AG08396 (cell line): ENCODE results near the gene WNT11.
"Not testable (repeated sequence)": the region's sequence is repeated elsewhere in the genome, so short reads cannot be mapped to it uniquely, and the experiment has no call there.

Experiments
- DNase-seq: peaks from one replicate; pipeline ENCODE4 v3.0.0; 2012; ENCODE audit warnings: low spot score, mixed read lengths

WNT11 gene

GRCh38 chr11:76201672-76202412 lies 4.5 kb downstream of the WNT11 start:
- no peak for DNase-seq

- DNase-seq, result no peak
Observed at GRCh38 chr11:76201056-76201455, 5.2 kb downstream of the WNT11 start.

GRCh38 chr11:76200006-76200940 lies 6.0 kb downstream of the WNT11 start:
- DNase-seq, result no peak

- not testable (repeated sequence) for DNase-seq
Observed at GRCh38 chr11:76198691-76199090, 7.6 kb downstream of the WNT11 start.

- no peak for DNase-seq
Observed at GRCh38 chr11:76197941-76198640, 8.2 kb downstream of the WNT11 start.

GRCh38 chr11:76197332-76197731 lies 9.0 kb downstream of the WNT11 start:
- DNase-seq, result no peak

GRCh38 chr11:76196849-76197248 lies 9.5 kb downstream of the WNT11 start:
- no peak for DNase-seq

- DNase-seq, result no peak
Observed at GRCh38 chr11:76194872-76195668, 11.2 kb downstream of the WNT11 start.

GRCh38 chr11:76193219-76193618 lies 13.1 kb downstream of the WNT11 start:
- DNase-seq, result no peak

- DNase-seq, result peak; percentile 55
Observed at GRCh38 chr11:76190376-76190775, 15.9 kb downstream of the WNT11 start.

- no peak for DNase-seq
Observed at GRCh38 chr11:76189682-76190081, 16.6 kb downstream of the WNT11 start.

- no peak for DNase-seq
Observed at GRCh38 chr11:76188873-76189272, 17.4 kb downstream of the WNT11 start.

- DNase-seq, result no peak
Observed at GRCh38 chr11:76186776-76187279, 19.5 kb downstream of the WNT11 start.

- DNase-seq, result peak; percentile 56
Observed at GRCh38 chr11:76185931-76186401, 20.3 kb downstream of the WNT11 start.

- DNase-seq, result no peak
Observed at GRCh38 chr11:76185511-76185910, 20.8 kb downstream of the WNT11 start.

- no peak for DNase-seq
Observed at GRCh38 chr11:76184551-76184993, 21.7 kb downstream of the WNT11 start.

- no peak for DNase-seq
Observed at GRCh38 chr11:76181371-76181770, 24.9 kb downstream of the WNT11 start.

- no peak for DNase-seq
Observed at GRCh38 chr11:76179147-76179546, 27.2 kb downstream of the WNT11 start.

GRCh38 chr11:76177250-76177686 lies 29.0 kb downstream of the WNT11 start:
- DNase-seq, result no peak

GRCh38 chr11:76176463-76176862 lies 29.8 kb downstream of the WNT11 start:
- DNase-seq, result no peak

- no peak for DNase-seq
Observed at GRCh38 chr11:76175783-76176182, 30.5 kb downstream of the WNT11 start.
